ENCODE results near the gene JAKMIP1. TPM values are rescaled to one million over a fixed set of nuclear protein-coding genes. Genes with fewer than 3 reads are reported as not detected.
A peak's percentile ranks its signal among the peaks of the same experiment; 100 is the strongest.

The JAKMIP1 gene
- total RNA-seq, 2 experiments from 2014 or later: 4.0 to 5.1 TPM

DNA sequence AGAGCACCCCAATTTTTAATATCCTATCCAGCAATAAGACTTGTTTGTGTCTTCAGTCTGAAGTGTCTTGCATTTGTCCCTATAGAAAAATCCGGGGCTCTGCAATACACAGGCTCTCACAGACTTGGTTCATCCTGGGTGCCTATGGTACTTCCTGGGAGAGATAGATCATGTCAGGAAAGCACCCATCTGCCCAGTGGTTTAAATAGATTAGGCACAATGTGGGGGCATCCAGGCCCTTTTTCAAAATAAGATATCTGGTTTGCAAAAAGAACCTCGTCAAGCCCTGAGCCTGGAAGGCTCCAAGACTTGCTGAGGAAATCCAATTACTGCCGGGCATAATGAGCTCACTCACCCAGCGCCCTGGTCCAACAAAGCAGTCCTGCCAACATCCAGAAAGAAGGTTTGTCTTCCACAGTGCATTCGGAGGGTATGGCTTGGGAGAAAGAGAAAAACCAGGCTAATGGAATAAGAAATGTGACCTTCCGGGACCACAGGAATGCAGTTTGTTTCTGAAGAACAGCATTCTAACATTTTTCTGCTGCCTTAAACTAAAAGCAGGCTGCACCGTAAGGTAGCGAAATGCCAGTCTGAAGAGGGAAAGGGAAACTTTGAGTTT is 11.6 kb downstream of the JAKMIP1 start:
- intact Hi-C loops (cut with micrococcal nuclease; ENCODE audit: unreplicated experiment): no loop called here
- ChIA-PET CTCF (ENCODE audit: unreplicated experiment) (no interaction called here), POLR2A (no interaction called here)
- Histone ChIP-seq H3K9me2 (ENCODE audit: insufficient read depth, low read length) (no peaks in the 10 kb centered on the region), H3K4me1 (ENCODE audit: insufficient read depth, low read length, poor library complexity, severe bottlenecking) (peaks cover 9% of the 10 kb centered on the region), H3K36me3 (ENCODE audit: insufficient read depth, low read length) (no peaks in the 10 kb centered on the region), H2AFZ (ENCODE audit: low read length) (no peak overlapping the region), H4K20me1 (ENCODE audit: insufficient read depth, low read length) (no peaks in the 10 kb centered on the region), H3K27ac (ENCODE audit: low read depth, low read length, poor library complexity, severe bottlenecking) (no peak overlapping the region), H3K4me2 (ENCODE audit: low read length) (no peak overlapping the region), H3K9me3 (ENCODE audit: low read length) (no peaks in the 10 kb centered on the region), H3K4me3 (ENCODE audit: low read depth, low read length, poor library complexity, severe bottlenecking) (no peak overlapping the region), H3K79me2 (ENCODE audit: insufficient read depth, low read depth, low read length) (no peaks in the 10 kb centered on the region)
- no TSS peak for BruUV-seq (replicated peaks)
- no peak for DNase-seq (ENCODE audit: low spot score)
- TF ChIP-seq EZH2phosphoT487 (IDR thresholded peaks at IDR 0.05; ENCODE audit: borderline replicate concordance, low read depth, low read length): no peak
- no peak for TF ChIP-seq CTCF (conservative IDR thresholded peaks at IDR 0.05; ENCODE audit: low read length)

GRCh38 chr4:6184169-6184568 is 16.2 kb downstream of the JAKMIP1 start:
- no peaks in the 10 kb centered on the region for H3K9me3 ChIP-seq (ENCODE audit: low read length)
- BruUV-seq (replicated peaks): no TSS peak

More at GRCh38 chr4:6184169-6184568, 16.2 kb downstream of the JAKMIP1 start:
- POLR2A ChIA-PET: interaction anchor here (1.5 kb wide), 1 partner anchor 17 kb away, joined by 5 read pairs; no protein-coding TSS in a partner anchor
- CTCF ChIA-PET (ENCODE audit: unreplicated experiment): no interaction called here
- Histone ChIP-seq H2AFZ (ENCODE audit: low read length) (peak overlapping the region; percentile 26; the same call in 1 of the 2 replicates), H3K79me2 (ENCODE audit: insufficient read depth, low read depth, low read length) (no peaks in the 10 kb centered on the region), H3K4me1 (ENCODE audit: insufficient read depth, low read length, poor library complexity, severe bottlenecking) (peaks cover 51% of the 10 kb centered on the region), H3K9me2 (ENCODE audit: insufficient read depth, low read length) (no peaks in the 10 kb centered on the region), H3K27ac (ENCODE audit: low read depth, low read length, poor library complexity, severe bottlenecking) (peak overlapping the region; percentile 64), H3K4me2 (ENCODE audit: low read length) (peak overlapping the region; percentile 77), H4K20me1 (ENCODE audit: insufficient read depth, low read length) (no peaks in the 10 kb centered on the region), H3K36me3 (ENCODE audit: insufficient read depth, low read length) (no peaks in the 10 kb centered on the region), H3K4me3 (ENCODE audit: low read depth, low read length, poor library complexity, severe bottlenecking) (peak overlapping the region; percentile 47)
- TF ChIP-seq EZH2phosphoT487 (IDR thresholded peaks at IDR 0.05; ENCODE audit: borderline replicate concordance, low read depth, low read length) (no peak), CTCF (conservative IDR thresholded peaks at IDR 0.05; ENCODE audit: low read length) (no peak)
- intact Hi-C loops (cut with micrococcal nuclease; ENCODE audit: unreplicated experiment): no loop called here
- DNase-seq (ENCODE audit: low spot score): no peak

Measured in OCI-LY7 (cell line).